Activated T-helper 1 cell treated with anti-CD3 and anti-CD28 coated beads, Interleukin-12 subunit alpha, Interleukin-12 subunit beta, Interleukin-2, Interleukin-4 antibody, amounts not matched to agents 30 ng/mL and 10 ng/mL and 1 ng/mL, durations not matched to agents 14 hours and 24 hours and 36 hours (primary cell): ENCODE measurements around the gene DSG4. TPM values are rescaled to one million over a fixed set of nuclear protein-coding genes. Genes with fewer than 3 reads are reported as not detected.

Source experiments
- DNase-seq: peaks from one replicate; pipeline ENCODE4 v3.0.0; 2021; ENCODE audit warnings: low spot score
- H3K27ac Mint-ChIP-seq: one replicate; pipeline ENCODE4 v1.8.0; 2021; ENCODE audit warnings: mild to moderate bottlenecking, mixed read lengths
- H3K27me3 Mint-ChIP-seq: one replicate; pipeline ENCODE4 v1.8.0; 2022; ENCODE audit warnings: mild to moderate bottlenecking, moderate library complexity, mixed read lengths; ENCODE audit not compliant: insufficient read depth
- H3K36me3 Mint-ChIP-seq: one replicate; pipeline ENCODE4 v1.8.0; 2021; ENCODE audit warnings: low read depth, mixed read lengths
- H3K4me1 Mint-ChIP-seq: one replicate; pipeline ENCODE4 v1.8.0; 2021; ENCODE audit warnings: low read depth, mixed read lengths
- H3K4me3 Mint-ChIP-seq: one replicate; pipeline ENCODE4 v1.8.0; 2021; ENCODE audit warnings: mild to moderate bottlenecking, moderate library complexity, mixed read lengths
- H3K9me3 Mint-ChIP-seq: one replicate; pipeline ENCODE4 v1.8.0; 2021; ENCODE audit warnings: mixed read lengths
- intact Hi-C: fragments of 100-400 bp; cut with micrococcal nuclease; formaldehyde crosslinking; loops from one replicate; pipeline ENCODE4 v1.15.1; 2024
- total RNA-seq: library from RNA; stranded (reverse); gene quantifications from 2 replicates; pipeline ENCODE4 v1.2.3, GENCODE V29; 2022

DSG4 gene
- total RNA-seq, 1 donor from 2014 or later, result not detected

DNA sequence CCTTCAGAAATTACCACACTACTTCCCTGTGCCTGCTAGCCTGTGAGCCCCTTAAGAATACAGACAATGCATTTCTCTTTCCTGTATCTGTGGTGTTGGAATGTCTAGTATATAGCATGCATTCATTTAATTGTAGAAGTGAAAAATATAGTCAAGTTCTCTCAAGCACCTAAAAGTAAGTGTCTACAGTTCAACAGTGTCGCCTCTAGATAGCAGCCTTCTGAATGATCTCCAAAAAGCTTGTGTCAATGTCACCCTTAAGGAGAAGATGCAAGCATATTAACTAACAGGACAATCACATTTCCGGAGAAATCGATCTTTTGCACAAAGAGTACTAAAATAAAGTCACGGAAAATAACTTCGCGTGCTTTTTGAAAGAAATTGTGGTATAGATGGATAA is 43.5 kb downstream of the DSG4 start:
- Mint-ChIP-seq H3K9me3 (peaks cover 4% of the 10 kb centered on the region), H3K36me3 (no peaks in the 10 kb centered on the region)
- intact Hi-C loops, result no loop called here

DNA sequence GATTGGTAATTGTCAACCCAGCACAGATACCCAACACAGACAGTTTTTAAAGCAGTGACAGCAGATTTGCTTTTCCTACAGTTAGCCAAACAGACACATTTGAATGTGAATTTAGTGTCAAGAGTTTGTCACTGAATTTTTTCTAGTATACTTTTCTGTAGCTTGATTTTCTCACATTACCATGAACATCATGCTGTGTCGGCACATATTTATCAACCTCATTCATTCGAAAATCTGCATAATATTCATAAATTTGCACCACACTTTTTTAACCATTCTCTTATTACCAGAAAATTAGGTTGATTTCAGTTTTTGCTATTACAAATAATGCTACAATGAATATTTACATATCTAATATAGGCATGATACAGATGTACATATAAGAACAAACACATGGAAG is 43.9 kb downstream of the DSG4 start:
- Mint-ChIP-seq H3K36me3 (no peaks in the 10 kb centered on the region), H3K27ac (no peak overlapping the region), H3K27me3 (no peaks in the 10 kb centered on the region), H3K9me3 (peaks cover 2% of the 10 kb centered on the region), H3K4me3 (no peak overlapping the region), H3K4me1 (no peaks in the 10 kb centered on the region)
- intact Hi-C loops, result no loop called here
- DNase-seq, result no peak

More for the DNA sequence above, 43.5 kb downstream of the DSG4 start:
- no peaks in the 10 kb centered on the region for H3K4me1 Mint-ChIP-seq
- H3K27me3 Mint-ChIP-seq, result no peaks in the 10 kb centered on the region
- no peak overlapping the region for H3K4me3 Mint-ChIP-seq
- no peak overlapping the region for H3K27ac Mint-ChIP-seq
- DNase-seq, result no peak

DNA sequence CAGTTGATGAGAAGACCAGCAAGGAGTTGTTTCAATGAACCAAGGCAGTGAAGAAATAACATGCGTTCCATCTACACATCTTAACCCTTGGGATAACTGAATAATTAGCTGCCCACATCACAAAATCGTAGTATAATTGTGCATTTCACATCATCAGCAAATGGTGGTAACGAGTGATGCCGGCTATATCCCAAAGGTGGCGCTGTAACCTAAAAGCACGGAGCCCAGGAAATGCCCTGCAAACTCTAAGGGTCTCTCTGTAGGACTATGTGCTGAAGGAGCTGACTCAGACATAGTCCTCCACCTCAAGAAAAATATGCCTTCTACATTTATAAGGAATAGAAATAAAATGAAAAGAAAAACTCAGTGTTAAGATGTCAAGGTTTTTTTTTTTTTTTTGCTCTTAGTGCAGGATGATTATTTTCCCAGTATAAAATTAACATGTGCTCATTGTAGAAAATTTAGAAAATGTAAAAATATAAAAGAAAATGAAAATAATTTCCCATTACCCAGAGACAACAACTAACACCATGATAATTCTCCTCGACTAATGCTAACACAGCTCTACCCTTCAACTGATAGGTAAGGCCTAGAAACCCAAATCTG is 47.9 kb downstream of the DSG4 start:
- intact Hi-C loops, result no loop called here

DNA sequence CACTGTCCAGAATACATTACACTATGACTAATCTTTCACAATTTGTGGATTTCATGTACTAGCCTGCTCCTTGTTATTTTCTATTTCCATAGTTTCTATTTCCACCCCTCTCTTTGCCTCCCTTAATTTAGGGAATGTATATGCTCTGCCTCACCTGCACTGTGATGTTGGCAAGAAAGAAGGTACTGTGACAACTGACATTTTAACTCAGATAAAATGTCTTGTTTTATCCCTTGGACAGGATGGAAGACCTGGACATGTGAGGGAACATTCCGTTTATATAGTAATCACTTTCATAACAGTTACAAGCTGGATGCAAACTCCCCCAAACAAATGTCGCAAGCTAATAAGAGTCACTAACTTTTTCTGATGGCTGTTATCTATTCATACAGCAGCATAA is 49.4 kb downstream of the DSG4 start:
- H3K4me3 Mint-ChIP-seq, result no peak overlapping the region
- H3K4me1 Mint-ChIP-seq, result no peaks in the 10 kb centered on the region
- H3K27ac Mint-ChIP-seq, result no peak overlapping the region
- intact Hi-C loops, result no loop called here
- H3K9me3 Mint-ChIP-seq, result no peaks in the 10 kb centered on the region
- DNase-seq, result no peak
- no peaks in the 10 kb centered on the region for H3K27me3 Mint-ChIP-seq
- H3K36me3 Mint-ChIP-seq, result no peaks in the 10 kb centered on the region

More for the DNA sequence above, 47.9 kb downstream of the DSG4 start:
- Mint-ChIP-seq H3K4me3 (no peak overlapping the region), H3K27me3 (no peaks in the 10 kb centered on the region), H3K4me1 (no peaks in the 10 kb centered on the region), H3K27ac (no peak overlapping the region), H3K9me3 (no peaks in the 10 kb centered on the region), H3K36me3 (no peaks in the 10 kb centered on the region)
- no peak for DNase-seq

DNA sequence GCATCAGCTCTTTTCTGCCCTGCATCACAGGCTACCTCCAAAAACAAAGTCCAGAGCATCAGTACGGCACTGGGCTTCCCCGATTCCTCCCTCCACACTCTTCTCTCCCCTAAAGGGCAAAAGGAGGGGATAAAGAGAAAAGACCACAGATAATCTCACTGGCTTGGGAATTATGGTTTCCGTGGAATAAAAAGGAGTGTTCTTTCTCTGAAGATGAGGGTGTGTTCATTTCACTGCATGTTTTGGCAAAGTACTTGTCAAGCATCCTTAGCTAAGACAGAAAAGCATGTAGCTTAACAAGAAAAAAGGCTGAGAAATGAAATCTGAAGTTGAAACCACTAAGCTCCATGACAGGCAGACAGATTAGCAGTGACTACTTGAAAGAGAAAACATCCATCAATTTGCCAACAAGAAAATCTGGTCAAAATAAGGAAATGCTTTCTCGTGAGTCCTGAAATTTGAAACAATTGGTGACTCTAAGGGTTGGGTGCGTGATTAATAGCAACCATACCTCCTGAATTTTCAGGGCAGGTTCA is 50.4 kb downstream of the DSG4 start:
- intact Hi-C loops, result no loop called here
- no peak overlapping the region for H3K27ac Mint-ChIP-seq
- no peaks in the 10 kb centered on the region for H3K4me1 Mint-ChIP-seq
- DNase-seq, result no peak
- no peak overlapping the region for H3K4me3 Mint-ChIP-seq
- no peaks in the 10 kb centered on the region for H3K36me3 Mint-ChIP-seq
- H3K9me3 Mint-ChIP-seq, result no peaks in the 10 kb centered on the region
- no peaks in the 10 kb centered on the region for H3K27me3 Mint-ChIP-seq

DNA sequence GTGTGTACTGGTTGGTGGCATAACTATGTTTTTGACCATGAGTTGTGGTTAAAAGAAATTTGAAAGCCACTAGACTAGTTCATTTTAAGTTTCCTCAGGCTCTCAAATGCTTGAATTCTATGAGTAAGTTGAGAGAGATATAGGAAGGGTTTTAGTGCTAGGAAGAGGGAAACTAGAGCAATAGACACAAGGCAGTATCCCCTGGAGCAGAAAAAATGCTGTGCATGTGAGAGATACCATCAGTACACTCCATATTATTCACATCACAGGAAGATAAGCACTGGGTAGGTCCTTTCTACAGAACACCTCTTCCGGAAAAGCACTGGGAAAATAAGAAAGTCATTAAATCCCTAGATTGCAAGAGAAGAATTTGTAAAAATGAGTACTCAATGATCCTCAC is 51.6 kb downstream of the DSG4 start:
- intact Hi-C loops, result no loop called here
- Mint-ChIP-seq H3K4me1 (no peaks in the 10 kb centered on the region), H3K4me3 (no peak overlapping the region), H3K36me3 (no peaks in the 10 kb centered on the region), H3K27me3 (peaks cover 2% of the 10 kb centered on the region), H3K9me3 (no peaks in the 10 kb centered on the region), H3K27ac (no peak overlapping the region)
- DNase-seq, result no peak

DNA sequence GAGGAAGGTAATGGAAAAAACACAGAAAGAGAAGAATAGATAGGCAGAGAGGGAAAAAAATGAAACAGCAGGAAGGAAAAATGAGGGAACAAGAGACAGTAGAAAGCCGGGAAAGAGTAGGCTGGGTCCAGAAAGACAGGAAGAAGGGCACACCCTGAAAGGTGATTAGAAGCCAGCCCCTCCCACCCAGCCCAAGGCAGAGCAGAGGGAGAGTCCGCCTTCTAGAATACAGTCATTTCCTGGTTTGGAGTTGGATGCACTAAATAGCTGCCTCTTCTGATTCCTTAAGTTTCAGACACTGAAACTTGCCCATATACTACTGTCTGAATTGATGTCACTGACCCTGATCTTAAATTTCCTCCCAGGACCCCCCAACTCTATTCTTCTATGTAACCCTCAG is 53.0 kb downstream of the DSG4 start:
- Mint-ChIP-seq H3K36me3 (no peaks in the 10 kb centered on the region), H3K27ac (no peak overlapping the region), H3K4me1 (no peaks in the 10 kb centered on the region), H3K4me3 (no peak overlapping the region), H3K9me3 (no peaks in the 10 kb centered on the region), H3K27me3 (peaks cover 2% of the 10 kb centered on the region)
- DNase-seq, result no peak
- intact Hi-C loops, result no loop called here

DNA sequence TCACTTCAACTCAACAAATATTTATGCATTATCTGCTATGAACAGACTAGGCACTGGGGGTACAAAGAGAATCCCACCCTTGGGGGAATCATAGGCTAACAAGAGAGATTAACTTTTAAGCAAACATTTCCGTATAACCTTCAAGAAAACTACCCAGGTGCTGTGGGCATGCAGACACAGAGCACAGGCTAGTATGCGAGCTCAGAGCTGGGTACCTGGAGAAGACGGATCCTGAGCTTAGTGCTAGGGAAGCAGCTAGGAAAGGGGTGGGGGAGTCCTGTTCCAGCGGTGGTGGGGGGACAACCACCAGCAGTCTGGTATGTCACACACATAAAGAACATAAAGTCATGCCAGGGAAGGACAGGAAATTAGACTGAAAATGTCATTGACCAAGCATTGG is 53.5 kb downstream of the DSG4 start:
- H3K36me3 Mint-ChIP-seq, result no peaks in the 10 kb centered on the region
- H3K27ac Mint-ChIP-seq, result no peak overlapping the region
- H3K27me3 Mint-ChIP-seq, result peaks cover 2% of the 10 kb centered on the region
- H3K4me1 Mint-ChIP-seq, result no peaks in the 10 kb centered on the region
- no peak overlapping the region for H3K4me3 Mint-ChIP-seq
- intact Hi-C loops, result no loop called here
- DNase-seq, result no peak
- H3K9me3 Mint-ChIP-seq, result no peaks in the 10 kb centered on the region

DNA sequence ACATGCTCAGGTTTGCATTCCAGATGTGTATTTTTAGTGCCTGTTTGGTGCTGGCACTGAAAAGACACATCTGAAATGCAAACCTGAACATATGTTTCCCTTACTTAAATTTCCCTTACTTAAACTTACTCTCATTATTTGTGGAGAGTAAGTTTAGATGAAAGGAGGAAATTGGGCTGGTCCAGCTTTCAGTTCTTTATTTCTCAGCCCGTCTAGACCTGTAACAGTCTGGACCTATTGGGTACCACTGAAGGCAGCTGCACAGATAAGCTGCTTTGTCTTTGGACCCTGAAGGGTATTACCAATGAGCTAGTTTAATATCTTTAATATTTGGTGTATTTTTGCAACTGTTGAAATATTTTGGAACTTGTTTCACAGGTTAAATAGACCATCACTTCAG is 54.0 kb downstream of the DSG4 start:
- H3K27me3 Mint-ChIP-seq, result peaks cover 2% of the 10 kb centered on the region
- no peaks in the 10 kb centered on the region for H3K9me3 Mint-ChIP-seq
- H3K27ac Mint-ChIP-seq, result no peak overlapping the region
- DNase-seq, result no peak
- no peaks in the 10 kb centered on the region for H3K4me1 Mint-ChIP-seq
- intact Hi-C loops, result no loop called here
- no peaks in the 10 kb centered on the region for H3K36me3 Mint-ChIP-seq
- no peak overlapping the region for H3K4me3 Mint-ChIP-seq

DNA sequence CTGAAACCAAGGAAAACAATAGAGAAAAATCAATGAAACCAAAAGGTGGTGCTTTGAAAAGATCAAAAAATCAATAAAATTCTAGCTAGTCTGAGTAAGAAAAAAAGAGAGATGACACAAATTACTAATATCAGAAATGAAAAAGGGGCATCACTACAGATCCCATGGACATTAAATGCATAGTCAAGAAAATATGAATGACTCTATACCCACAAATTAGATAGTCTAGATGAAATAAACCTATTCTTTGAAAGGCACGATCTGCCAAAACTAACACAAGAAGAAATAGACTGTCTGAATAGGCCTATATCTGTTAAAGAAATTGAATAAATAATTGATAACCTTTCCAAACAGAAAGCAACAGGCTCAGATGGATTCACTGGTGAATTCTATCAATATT is 55.7 kb downstream of the DSG4 start:
- Mint-ChIP-seq H3K27ac (no peak overlapping the region), H3K36me3 (no peaks in the 10 kb centered on the region), H3K4me3 (no peak overlapping the region), H3K27me3 (peaks cover 2% of the 10 kb centered on the region), H3K4me1 (no peaks in the 10 kb centered on the region), H3K9me3 (no peaks in the 10 kb centered on the region)
- intact Hi-C loops, result no loop called here
- no peak for DNase-seq

DNA sequence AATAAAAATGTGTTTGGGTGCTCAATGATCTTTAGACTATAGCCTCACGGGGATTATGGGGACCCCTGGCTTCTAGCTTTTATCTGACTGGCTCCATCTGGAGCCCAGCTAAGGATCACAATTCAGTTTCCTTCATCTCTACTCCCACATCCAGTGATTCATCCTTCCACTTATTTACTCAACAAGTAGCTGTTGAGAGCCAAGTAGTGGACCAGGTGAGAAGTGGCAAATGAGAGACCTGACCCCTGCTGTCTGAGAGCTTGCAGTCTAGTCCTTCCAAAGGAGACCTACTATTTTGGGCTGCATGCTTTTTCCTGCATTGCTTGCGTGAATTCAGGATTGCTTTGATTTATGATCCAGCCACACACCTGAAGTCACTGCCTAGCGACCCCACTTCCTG is 60.2 kb downstream of the DSG4 start:
- DNase-seq, result no peak
- no peaks in the 10 kb centered on the region for H3K36me3 Mint-ChIP-seq
- H3K27ac Mint-ChIP-seq, result no peak overlapping the region
- H3K4me3 Mint-ChIP-seq, result no peak overlapping the region
- no peaks in the 10 kb centered on the region for H3K9me3 Mint-ChIP-seq
- no peaks in the 10 kb centered on the region for H3K4me1 Mint-ChIP-seq
- peaks cover 2% of the 10 kb centered on the region for H3K27me3 Mint-ChIP-seq
- intact Hi-C loops, result no loop called here

DNA sequence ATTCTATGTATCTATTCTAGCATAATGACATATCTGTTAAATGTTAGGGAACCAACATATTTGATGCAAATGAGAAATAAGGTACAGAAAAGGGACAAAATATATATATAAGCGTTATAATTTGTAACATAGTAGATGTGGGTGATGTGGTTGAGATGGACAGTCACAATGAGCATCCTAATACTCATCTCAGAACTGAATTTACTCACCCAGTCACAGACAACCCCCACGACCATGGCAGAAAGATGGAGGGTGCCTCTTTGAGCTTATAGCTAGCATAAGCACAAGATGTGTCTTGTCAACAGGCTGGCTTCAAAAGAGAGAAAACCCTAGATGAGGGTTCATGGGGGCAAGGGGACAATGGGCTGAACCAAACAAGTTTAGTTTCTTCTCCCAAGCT is 61.8 kb downstream of the DSG4 start:
- no peaks in the 10 kb centered on the region for H3K4me1 Mint-ChIP-seq
- intact Hi-C loops, result no loop called here
- no peak for DNase-seq
- no peaks in the 10 kb centered on the region for H3K27me3 Mint-ChIP-seq
- H3K36me3 Mint-ChIP-seq, result no peaks in the 10 kb centered on the region
- H3K27ac Mint-ChIP-seq, result no peak overlapping the region
- H3K9me3 Mint-ChIP-seq, result no peaks in the 10 kb centered on the region
- H3K4me3 Mint-ChIP-seq, result no peak overlapping the region

DNA sequence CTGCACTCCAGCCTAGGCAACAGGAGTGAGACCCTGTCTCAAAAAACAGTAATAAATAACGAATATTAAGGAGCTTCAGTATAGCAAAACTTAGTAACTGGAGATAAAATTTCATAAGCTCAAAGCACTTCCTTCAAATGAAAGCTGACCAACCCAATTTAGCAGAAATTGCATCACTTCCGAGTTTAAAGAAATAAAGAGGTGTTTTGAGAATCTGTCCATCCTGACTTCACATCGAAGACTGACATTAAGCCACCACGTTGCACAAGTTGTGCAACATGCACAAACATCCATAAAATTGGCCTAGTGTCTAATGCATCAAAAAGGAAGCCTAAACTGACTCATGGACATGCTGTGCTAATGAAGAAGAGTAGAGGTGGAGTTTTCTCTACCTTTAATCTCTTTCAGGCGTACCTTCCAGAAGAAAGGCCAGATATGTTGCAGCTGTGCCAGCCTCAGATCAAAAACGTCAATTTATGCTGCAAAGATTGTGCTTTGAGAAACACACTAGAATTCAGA is 63.3 kb downstream of the DSG4 start:
- intact Hi-C loops, result no loop called here
- no peaks in the 10 kb centered on the region for H3K4me1 Mint-ChIP-seq
- H3K36me3 Mint-ChIP-seq, result no peaks in the 10 kb centered on the region
- no peaks in the 10 kb centered on the region for H3K9me3 Mint-ChIP-seq
- no peak for DNase-seq
- no peak overlapping the region for H3K4me3 Mint-ChIP-seq
- H3K27ac Mint-ChIP-seq, result no peak overlapping the region
- H3K27me3 Mint-ChIP-seq, result no peaks in the 10 kb centered on the region

DNA sequence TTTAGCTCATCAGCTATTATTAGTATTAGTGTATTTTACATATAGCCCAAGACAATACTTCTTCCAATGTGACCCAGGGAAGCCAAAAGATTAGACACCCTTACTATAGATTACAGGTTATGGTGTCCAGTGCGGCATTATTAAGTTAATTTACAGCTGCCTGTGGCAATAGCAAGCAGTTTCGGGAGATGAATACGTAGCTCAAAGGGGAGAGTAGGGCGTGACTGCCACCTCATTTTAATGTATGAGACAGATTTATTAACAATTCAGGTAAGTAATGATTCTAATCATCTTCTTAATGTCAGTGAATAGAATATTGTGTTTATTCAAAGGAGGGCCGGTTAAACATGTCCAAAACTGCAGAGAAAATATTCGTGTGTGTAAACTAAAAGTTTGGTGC is 64.2 kb downstream of the DSG4 start:
- H3K27ac Mint-ChIP-seq, result no peak overlapping the region
- no peak overlapping the region for H3K4me3 Mint-ChIP-seq
- intact Hi-C loops, result no loop called here
- H3K9me3 Mint-ChIP-seq, result no peaks in the 10 kb centered on the region
- no peaks in the 10 kb centered on the region for H3K27me3 Mint-ChIP-seq
- no peaks in the 10 kb centered on the region for H3K36me3 Mint-ChIP-seq
- no peak for DNase-seq
- H3K4me1 Mint-ChIP-seq, result no peaks in the 10 kb centered on the region
